Measurements from ENCODE around the gene IFNGR2. TPM values are rescaled to one million over a fixed set of nuclear protein-coding genes. Genes with fewer than 3 reads are reported as not detected.

The IFNGR2 gene
- total and polyA plus RNA-seq, 2 donors (not counting 3 experiments of a cell fraction or from before 2014, with no cell fraction given): 44.2 to 46.1 TPM

- no peak for FAIRE-seq
Measured at GRCh38 chr21:33473344-33473743, 70.1 kb downstream of the IFNGR2 start.

More at GRCh38 chr21:33473344-33473743, 70.1 kb downstream of the IFNGR2 start:
- dilution Hi-C loops (cut with MboI; ENCODE audit: extremely low pct_ligation_motif_present, low sequenced_read_pairs): no loop called here
- no peak overlapping the region for H3K27ac ChIP-seq (ENCODE audit: insufficient read depth, low read depth, low read length)
- no peaks in the 10 kb centered on the region for H3K36me3 ChIP-seq (ENCODE audit: control insufficient read depth in 2 of 2, extremely low read depth in 1 of 2, insufficient read depth in 2 of 2, low read length in 2 of 2)
- no peaks in the 10 kb centered on the region for H3K4me1 ChIP-seq (ENCODE audit: control insufficient read depth, extremely low read depth, insufficient read depth, low read length)
- TF ChIP-seq, protein P1, sequence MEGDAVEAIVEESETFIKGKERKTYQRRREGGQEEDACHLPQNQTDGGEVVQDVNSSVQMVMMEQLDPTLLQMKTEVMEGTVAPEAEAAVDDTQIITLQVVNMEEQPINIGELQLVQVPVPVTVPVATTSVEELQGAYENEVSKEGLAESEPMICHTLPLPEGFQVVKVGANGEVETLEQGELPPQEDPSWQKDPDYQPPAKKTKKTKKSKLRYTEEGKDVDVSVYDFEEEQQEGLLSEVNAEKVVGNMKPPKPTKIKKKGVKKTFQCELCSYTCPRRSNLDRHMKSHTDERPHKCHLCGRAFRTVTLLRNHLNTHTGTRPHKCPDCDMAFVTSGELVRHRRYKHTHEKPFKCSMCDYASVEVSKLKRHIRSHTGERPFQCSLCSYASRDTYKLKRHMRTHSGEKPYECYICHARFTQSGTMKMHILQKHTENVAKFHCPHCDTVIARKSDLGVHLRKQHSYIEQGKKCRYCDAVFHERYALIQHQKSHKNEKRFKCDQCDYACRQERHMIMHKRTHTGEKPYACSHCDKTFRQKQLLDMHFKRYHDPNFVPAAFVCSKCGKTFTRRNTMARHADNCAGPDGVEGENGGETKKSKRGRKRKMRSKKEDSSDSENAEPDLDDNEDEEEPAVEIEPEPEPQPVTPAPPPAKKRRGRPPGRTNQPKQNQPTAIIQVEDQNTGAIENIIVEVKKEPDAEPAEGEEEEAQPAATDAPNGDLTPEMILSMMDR (IDR thresholded peaks at IDR 0.05; ENCODE audit: extremely low read depth in 1 of 2, insufficient read depth in 1 of 2, low read depth in 1 of 2, low read length in 2 of 2): no peak
- TF ChIP-seq, protein P2, sequence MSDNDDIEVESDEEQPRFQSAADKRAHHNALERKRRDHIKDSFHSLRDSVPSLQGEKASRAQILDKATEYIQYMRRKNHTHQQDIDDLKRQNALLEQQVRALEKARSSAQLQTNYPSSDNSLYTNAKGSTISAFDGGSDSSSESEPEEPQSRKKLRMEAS (IDR thresholded peaks at IDR 0.05; ENCODE audit: insufficient read depth, insufficient read length): no peak
- no peak for TF ChIP-seq JUN (IDR thresholded peaks at IDR 0.05; ENCODE audit: borderline replicate concordance, insufficient read depth, insufficient read length, low read depth)
- no peak for TF ChIP-seq POLR2A (IDR thresholded peaks at IDR 0.05; ENCODE audit: low read depth, low read length)
- TF ChIP-seq MYC (IDR thresholded peaks at IDR 0.05; ENCODE audit: low read depth, low read length): no peak
- TF ChIP-seq FOS (IDR thresholded peaks at IDR 0.05; ENCODE audit: borderline replicate concordance, insufficient read depth, low read length): no peak
- TF ChIP-seq POLR2AphosphoS5 (IDR thresholded peaks at IDR 0.05; ENCODE audit: insufficient read depth, low read depth, low read length): no peak
- no peak for TF ChIP-seq GATA2 (IDR thresholded peaks at IDR 0.05; ENCODE audit: insufficient read depth, insufficient read length, low read depth, low read length)
- no peak for TF ChIP-seq EZH2 (IDR thresholded peaks at IDR 0.05; ENCODE audit: borderline replicate concordance, low read depth, low read length, severe bottlenecking)
- H4K20me1 ChIP-seq (replicated peaks; ENCODE audit: control insufficient read depth, extremely low read depth, insufficient read depth, low read length): no peaks in the 10 kb centered on the region
- H3K27me3 ChIP-seq (ENCODE audit: control insufficient read depth in 2 of 2, insufficient read depth in 2 of 2, low read length in 2 of 2): no peaks in the 10 kb centered on the region
- H2AFZ ChIP-seq (ENCODE audit: low read depth, low read length): no peak overlapping the region
- H3K9ac ChIP-seq (replicated peaks; ENCODE audit: extremely low read depth, insufficient read depth, low read length): no peak overlapping the region
- POLR2A ChIA-PET: interaction anchor here (0.6 kb wide), 1 partner anchor 11 kb away, joined by 7 read pairs; no protein-coding TSS in a partner anchor
- intact Hi-C loops (cut with micrococcal nuclease): no loop called here
- peaks cover 16% of the 10 kb centered on the region for H3K79me2 ChIP-seq (ENCODE audit: control insufficient read depth, insufficient read depth, low read length)
- no peaks in the 10 kb centered on the region for H3K9me1 ChIP-seq (replicated peaks; ENCODE audit: control insufficient read depth, extremely low read depth, insufficient read depth, low read length)
- no peak overlapping the region for H3K4me3 ChIP-seq (replicated peaks in 1 of 3; ENCODE audit: insufficient read depth in 1 of 3, low read depth in 1 of 3, low read length in 3 of 3)
- H3K9me3 ChIP-seq (replicated peaks; ENCODE audit: control insufficient read depth, insufficient read depth, low read length): no peaks in the 10 kb centered on the region
- CTCF ChIA-PET: interaction anchor here (0.6 kb wide), 1 partner anchor 292 kb away, joined by 3 read pairs; no protein-coding TSS in a partner anchor
- no TSS peak for BruUV-seq (replicated peaks)
- no peak overlapping the region for H3K4me2 ChIP-seq (ENCODE audit: insufficient read depth, low read length)
- DNase-seq (ENCODE audit: low read depth, low spot score): no peak

Data from endothelial cell of umbilical vein (primary cell).